ENCODE measurements around the gene PTPN2.

PTPN2 gene

DNA sequence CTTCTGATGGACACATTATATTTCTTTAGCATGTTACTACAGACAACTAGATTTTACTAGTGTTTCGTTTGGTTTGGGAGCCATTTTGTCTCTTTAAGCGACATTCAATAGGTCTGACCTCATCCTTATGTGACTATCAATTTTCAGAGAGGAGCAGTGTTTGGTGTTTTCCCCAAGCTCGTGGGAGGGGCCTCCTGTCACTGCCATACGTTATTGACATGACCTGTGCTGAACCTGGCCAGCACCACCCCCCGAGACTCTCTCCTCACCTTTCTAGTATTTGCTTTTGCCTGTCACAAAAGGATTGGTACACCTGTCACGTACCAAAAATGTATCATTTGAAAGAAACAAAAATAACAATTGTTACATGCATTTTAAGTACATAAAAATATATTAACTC is 111.9 kb downstream of the PTPN2 start:
- Histone ChIP-seq H3K27ac (no peak overlapping the region), H3K4me3 (IDR thresholded peaks at IDR 0.05; ENCODE audit: insufficient read depth, low read depth, low read length) (no peak overlapping the region), H3K9ac (no peak overlapping the region), H3K27me3 (ENCODE audit: insufficient read depth, low read depth) (no peaks in the 10 kb centered on the region), H4K20me1 (ENCODE audit: insufficient read depth) (no peaks in the 10 kb centered on the region), H3K4me1 (ENCODE audit: low read depth, poor library complexity, severe bottlenecking) (no peaks in the 10 kb centered on the region), H3K79me2 (ENCODE audit: insufficient read depth, low read depth) (no peaks in the 10 kb centered on the region), H3K36me3 (ENCODE audit: insufficient read depth) (no peaks in the 10 kb centered on the region), H2AFZ (ENCODE audit: low read depth) (no peak overlapping the region), H3K4me2 (no peak overlapping the region)
- TF ChIP-seq, protein P1, sequence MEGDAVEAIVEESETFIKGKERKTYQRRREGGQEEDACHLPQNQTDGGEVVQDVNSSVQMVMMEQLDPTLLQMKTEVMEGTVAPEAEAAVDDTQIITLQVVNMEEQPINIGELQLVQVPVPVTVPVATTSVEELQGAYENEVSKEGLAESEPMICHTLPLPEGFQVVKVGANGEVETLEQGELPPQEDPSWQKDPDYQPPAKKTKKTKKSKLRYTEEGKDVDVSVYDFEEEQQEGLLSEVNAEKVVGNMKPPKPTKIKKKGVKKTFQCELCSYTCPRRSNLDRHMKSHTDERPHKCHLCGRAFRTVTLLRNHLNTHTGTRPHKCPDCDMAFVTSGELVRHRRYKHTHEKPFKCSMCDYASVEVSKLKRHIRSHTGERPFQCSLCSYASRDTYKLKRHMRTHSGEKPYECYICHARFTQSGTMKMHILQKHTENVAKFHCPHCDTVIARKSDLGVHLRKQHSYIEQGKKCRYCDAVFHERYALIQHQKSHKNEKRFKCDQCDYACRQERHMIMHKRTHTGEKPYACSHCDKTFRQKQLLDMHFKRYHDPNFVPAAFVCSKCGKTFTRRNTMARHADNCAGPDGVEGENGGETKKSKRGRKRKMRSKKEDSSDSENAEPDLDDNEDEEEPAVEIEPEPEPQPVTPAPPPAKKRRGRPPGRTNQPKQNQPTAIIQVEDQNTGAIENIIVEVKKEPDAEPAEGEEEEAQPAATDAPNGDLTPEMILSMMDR (conservative IDR thresholded peaks at IDR 0.05; ENCODE audit: low read depth, low read length), result no peak

DNA sequence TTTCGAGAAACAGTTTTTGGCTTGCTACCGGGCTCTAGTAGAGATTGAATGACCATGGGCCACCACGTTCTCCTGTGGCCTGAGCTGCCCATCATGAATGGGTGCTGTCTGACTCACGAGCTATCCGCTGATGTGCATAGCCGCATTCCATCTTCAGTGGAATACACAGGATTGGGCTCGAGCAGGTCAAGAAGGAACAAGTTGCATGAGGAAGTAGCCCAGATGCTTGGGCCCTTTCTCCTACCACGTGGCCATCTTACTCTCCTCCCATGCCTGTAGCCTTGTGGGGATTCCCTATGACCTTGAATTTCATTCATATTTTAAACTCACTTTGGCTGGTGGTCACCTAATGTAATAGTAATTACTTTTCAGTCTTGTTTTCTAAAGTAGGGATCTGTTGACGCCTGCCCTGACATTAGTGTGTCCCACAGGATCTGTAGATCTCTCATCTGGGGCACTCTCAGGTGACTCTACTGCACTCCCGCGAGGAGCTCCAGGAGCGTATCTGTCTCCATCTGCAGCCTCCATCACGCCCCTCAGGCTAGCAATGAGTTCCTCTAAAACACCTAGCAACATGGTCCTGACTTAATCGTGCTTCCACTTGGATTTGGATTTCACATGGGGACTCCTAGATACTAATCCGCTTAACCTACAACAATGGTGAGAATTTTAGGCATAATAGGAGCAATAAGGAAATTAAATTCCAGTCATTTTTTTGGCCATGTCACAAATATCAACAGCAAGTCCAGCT is 113.4 kb downstream of the PTPN2 start:
- Histone ChIP-seq H3K36me3 (ENCODE audit: insufficient read depth) (no peaks in the 10 kb centered on the region), H3K79me2 (ENCODE audit: insufficient read depth, low read depth) (no peaks in the 10 kb centered on the region), H3K9ac (no peak overlapping the region), H3K27me3 (ENCODE audit: insufficient read depth, low read depth) (no peaks in the 10 kb centered on the region), H4K20me1 (ENCODE audit: insufficient read depth) (no peaks in the 10 kb centered on the region), H3K4me1 (ENCODE audit: low read depth, poor library complexity, severe bottlenecking) (no peaks in the 10 kb centered on the region), H3K4me3 (IDR thresholded peaks at IDR 0.05; ENCODE audit: insufficient read depth, low read depth, low read length) (no peak overlapping the region), H3K27ac (no peak overlapping the region), H3K4me2 (no peak overlapping the region), H2AFZ (ENCODE audit: low read depth) (no peak overlapping the region)
- TF ChIP-seq, protein P1 (conservative IDR thresholded peaks at IDR 0.05; ENCODE audit: low read depth, low read length), result no peak

- H3K4me1 ChIP-seq (ENCODE audit: low read depth, poor library complexity, severe bottlenecking), result no peaks in the 10 kb centered on the region
- H3K4me3 ChIP-seq (IDR thresholded peaks at IDR 0.05; ENCODE audit: insufficient read depth, low read depth, low read length), result no peak overlapping the region
- TF ChIP-seq, protein P1 (conservative IDR thresholded peaks at IDR 0.05; ENCODE audit: low read depth, low read length), result no peak
- no peaks in the 10 kb centered on the region for H4K20me1 ChIP-seq (ENCODE audit: insufficient read depth)
- H3K27ac ChIP-seq, result no peak overlapping the region
- H3K9ac ChIP-seq, result no peak overlapping the region
- no peak overlapping the region for H3K4me2 ChIP-seq
- no peaks in the 10 kb centered on the region for H3K79me2 ChIP-seq (ENCODE audit: insufficient read depth, low read depth)
- H3K36me3 ChIP-seq (ENCODE audit: insufficient read depth), result no peaks in the 10 kb centered on the region
- H2AFZ ChIP-seq (ENCODE audit: low read depth), result no peak overlapping the region
- H3K27me3 ChIP-seq (ENCODE audit: insufficient read depth, low read depth), result no peaks in the 10 kb centered on the region
Measured at GRCh38 chr18:12769644-12770440, 114.2 kb downstream of the PTPN2 start.

DNA sequence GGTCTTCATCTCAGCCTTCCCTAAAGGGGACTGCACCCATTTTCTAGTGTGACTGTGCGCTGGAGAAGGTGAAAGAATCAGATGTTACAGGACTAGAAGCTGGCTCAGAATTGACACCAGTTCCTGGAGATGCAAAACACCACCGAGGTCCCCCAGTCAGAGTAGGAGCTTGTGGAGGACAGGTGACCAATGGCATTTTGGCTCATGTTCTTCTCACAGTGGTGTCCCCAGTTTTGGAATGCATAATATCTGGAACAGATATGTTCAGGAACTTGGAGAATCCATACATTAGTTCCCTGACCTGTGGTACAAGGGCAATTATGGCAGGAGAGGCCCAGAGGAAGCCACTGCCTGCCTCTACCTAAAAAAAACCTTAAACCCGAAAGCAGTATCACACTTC is 114.9 kb downstream of the PTPN2 start:
- TF ChIP-seq, protein P1 (conservative IDR thresholded peaks at IDR 0.05; ENCODE audit: low read depth, low read length), result no peak
- Histone ChIP-seq H3K4me2 (no peak overlapping the region), H3K27ac (no peak overlapping the region), H3K79me2 (ENCODE audit: insufficient read depth, low read depth) (no peaks in the 10 kb centered on the region), H3K27me3 (ENCODE audit: insufficient read depth, low read depth) (no peaks in the 10 kb centered on the region), H3K36me3 (ENCODE audit: insufficient read depth) (no peaks in the 10 kb centered on the region), H2AFZ (ENCODE audit: low read depth) (no peak overlapping the region), H4K20me1 (ENCODE audit: insufficient read depth) (no peaks in the 10 kb centered on the region), H3K4me1 (ENCODE audit: low read depth, poor library complexity, severe bottlenecking) (no peaks in the 10 kb centered on the region), H3K9ac (no peak overlapping the region), H3K4me3 (IDR thresholded peaks at IDR 0.05; ENCODE audit: insufficient read depth, low read depth, low read length) (no peak overlapping the region)

Measured in KMS-11 (cell line).